ENCODE results near the gene PRKAG2. TPM values are rescaled to one million over a fixed set of nuclear protein-coding genes. Genes with fewer than 3 reads are reported as not detected.

The PRKAG2 gene
- total RNA-seq, 8 experiments from 2014 or later, result 6.3 to 13.4 (median 8.5) TPM

GRCh38 chr7:151614019-151614418 lies 262.9 kb downstream of the PRKAG2 start:
- ATAC-seq (replicated peaks in 6 of 8), result no peak
- in situ Hi-C loops (cut with MboI; ENCODE audit: low pct_unique_long_range_greater_than_20kb in 2 of 9, low sequenced_read_pairs in 9 of 9, unreplicated experiment in 9 of 9), result no loop called here
- 95 to 100% (median 95%) methylated on average over 1 to 7 of the region's 13 CpGs; no CpG with 5 or more reads in 7 of the 10 experiments for WGBS, 10 experiments
- Histone ChIP-seq H3K27ac (no peak overlapping the region), H3K4me3 (no peak overlapping the region), H3K4me1 (replicated peaks in 1 of 2) (no peaks in the 10 kb centered on the region)

GRCh38 chr7:151611878-151612277 lies 265.0 kb downstream of the PRKAG2 start:
- Histone ChIP-seq H3K27ac (no peak overlapping the region), H3K4me3 (no peak overlapping the region), H3K4me1 (replicated peaks in 1 of 2) (no peaks in the 10 kb centered on the region)
- in situ Hi-C loops (cut with MboI; ENCODE audit: low pct_unique_long_range_greater_than_20kb in 2 of 9, low sequenced_read_pairs in 9 of 9, unreplicated experiment in 9 of 9), result no loop called here
- WGBS, 10 experiments, result 67 to 95% (median 88%) methylated on average over 1 to 6 of the region's 10 CpGs; no CpG with 5 or more reads in 4 of the 10 experiments
- ATAC-seq (replicated peaks in 6 of 8), result no peak

- ATAC-seq (replicated peaks in 6 of 8), result no peak
- Histone ChIP-seq H3K4me1 (replicated peaks in 1 of 2) (no peaks in the 10 kb centered on the region), H3K27ac (no peak overlapping the region), H3K4me3 (no peak overlapping the region)
- in situ Hi-C loops (cut with MboI; ENCODE audit: low pct_unique_long_range_greater_than_20kb in 2 of 9, low sequenced_read_pairs in 9 of 9, unreplicated experiment in 9 of 9), result no loop called here
- 47 to 100% (median 84%) methylated on average over 1 to 7 of the region's 11 CpGs; no CpG with 5 or more reads in 2 of the 10 experiments for WGBS, 10 experiments
These were observed 265.9 kb downstream of the PRKAG2 start for GRCh38 chr7:151611041-151611440.

GRCh38 chr7:151608031-151608551 lies 268.8 kb downstream of the PRKAG2 start:
- ATAC-seq (replicated peaks in 6 of 8), result peak in 1 of 8 experiments; percentile 37
- Histone ChIP-seq H3K4me1 (replicated peaks in 1 of 2) (no peaks in the 10 kb centered on the region), H3K27ac (no peak overlapping the region), H3K4me3 (no peak overlapping the region)
- in situ Hi-C loops (cut with MboI; ENCODE audit: low pct_unique_long_range_greater_than_20kb in 2 of 9, low sequenced_read_pairs in 9 of 9, unreplicated experiment in 9 of 9), result no loop called here
- WGBS, 10 experiments, result 20 to 100% (median 81%) methylated on average over 1 to 10 of the region's 15 CpGs; no CpG with 5 or more reads in 1 of the 10 experiments

- WGBS, 10 experiments, result 20 to 100% (median 79%) methylated on average over 1 to 3 of the region's 3 CpGs; no CpG with 5 or more reads in 2 of the 10 experiments
- Histone ChIP-seq H3K4me1 (replicated peaks in 1 of 2) (no peaks in the 10 kb centered on the region), H3K4me3 (no peak overlapping the region), H3K27ac (no peak overlapping the region)
- ATAC-seq (replicated peaks in 6 of 8), result no peak
- in situ Hi-C loops (cut with MboI; ENCODE audit: low pct_unique_long_range_greater_than_20kb in 2 of 9, low sequenced_read_pairs in 9 of 9, unreplicated experiment in 9 of 9), result no loop called here
These were observed 269.4 kb downstream of the PRKAG2 start for GRCh38 chr7:151607464-151607867.

GRCh38 chr7:151603951-151604350 lies 273.0 kb downstream of the PRKAG2 start:
- in situ Hi-C loops (cut with MboI; ENCODE audit: low pct_unique_long_range_greater_than_20kb in 2 of 9, low sequenced_read_pairs in 9 of 9, unreplicated experiment in 9 of 9), result no loop called here
- H3K4me1 ChIP-seq (replicated peaks in 1 of 2), result no peaks in the 10 kb centered on the region
- no peak for ATAC-seq (replicated peaks in 6 of 8)
- WGBS, 10 experiments, result 83 to 100% (median 100%) methylated on average over 1 of the region's 4 CpGs; no CpG with 5 or more reads in 7 of the 10 experiments
- no peak overlapping the region for H3K27ac ChIP-seq
- H3K4me3 ChIP-seq, result no peak overlapping the region

- Histone ChIP-seq H3K4me1 (replicated peaks in 1 of 2) (no peaks in the 10 kb centered on the region), H3K4me3 (no peak overlapping the region), H3K27ac (no peak overlapping the region)
- 80 to 100% (median 96%) methylated on average over 1 to 12 of the region's 21 CpGs; no CpG with 5 or more reads in 1 of the 10 experiments for WGBS, 10 experiments
- in situ Hi-C loops (cut with MboI; ENCODE audit: low pct_unique_long_range_greater_than_20kb in 2 of 9, low sequenced_read_pairs in 9 of 9, unreplicated experiment in 9 of 9), result no loop called here
- ATAC-seq (replicated peaks in 6 of 8), result no peak
These were observed 275.2 kb downstream of the PRKAG2 start for GRCh38 chr7:151601521-151602305.

- Histone ChIP-seq H3K27ac (no peak overlapping the region), H3K4me1 (replicated peaks in 1 of 2) (no peaks in the 10 kb centered on the region), H3K4me3 (no peak overlapping the region)
- WGBS, 10 experiments, result 20 to 88% (median 76%) methylated on average over 1 to 3 of the region's 3 CpGs; no CpG with 5 or more reads in 2 of the 10 experiments
- in situ Hi-C loops (cut with MboI; ENCODE audit: low pct_unique_long_range_greater_than_20kb in 2 of 9, low sequenced_read_pairs in 9 of 9, unreplicated experiment in 9 of 9), result no loop called here
- ATAC-seq (replicated peaks in 6 of 8), result no peak
These were observed 276.6 kb downstream of the PRKAG2 start for GRCh38 chr7:151600331-151600730.

- in situ Hi-C loops (cut with MboI; ENCODE audit: low pct_unique_long_range_greater_than_20kb in 2 of 9, low sequenced_read_pairs in 9 of 9, unreplicated experiment in 9 of 9), result no loop called here
- ATAC-seq (replicated peaks in 6 of 8), result peak in 2 of 8 experiments; percentile 87 to 90
- Histone ChIP-seq H3K4me1 (replicated peaks in 1 of 2) (no peaks in the 10 kb centered on the region), H3K4me3 (no peak overlapping the region), H3K27ac (no peak overlapping the region)
- WGBS, 10 experiments, result 3 to 100% (median 61%) methylated on average over 2 to 7 of the region's 10 CpGs; no CpG with 5 or more reads in 2 of the 10 experiments
These were observed 277.3 kb downstream of the PRKAG2 start for GRCh38 chr7:151599401-151600227.

- no peak overlapping the region for H3K4me3 ChIP-seq
- WGBS, 10 experiments, result 41 to 95% (median 84%) methylated on average over 2 to 7 of the region's 7 CpGs
- H3K4me1 ChIP-seq (replicated peaks in 1 of 2), result no peaks in the 10 kb centered on the region
- no peak overlapping the region for H3K27ac ChIP-seq
- in situ Hi-C loops (cut with MboI; ENCODE audit: low pct_unique_long_range_greater_than_20kb in 2 of 9, low sequenced_read_pairs in 9 of 9, unreplicated experiment in 9 of 9), result no loop called here
- ATAC-seq (replicated peaks in 6 of 8), result no peak
These were observed 279.1 kb downstream of the PRKAG2 start for GRCh38 chr7:151597541-151598444.

- no peak for ATAC-seq (replicated peaks in 6 of 8)
- no peak overlapping the region for H3K27ac ChIP-seq
- 59 to 100% (median 83%) methylated on average over 2 to 3 of the region's 3 CpGs; no CpG with 5 or more reads in 1 of the 10 experiments for WGBS, 10 experiments
- H3K4me1 ChIP-seq (replicated peaks in 1 of 2), result no peaks in the 10 kb centered on the region
- no peak overlapping the region for H3K4me3 ChIP-seq
- in situ Hi-C loops (cut with MboI; ENCODE audit: low pct_unique_long_range_greater_than_20kb in 2 of 9, low sequenced_read_pairs in 9 of 9, unreplicated experiment in 9 of 9), result no loop called here
These were observed 281.1 kb downstream of the PRKAG2 start for GRCh38 chr7:151595702-151596350.
